CD1c-positive myeloid dendritic cell (primary cell): ENCODE results near the gene LCOR.
"Not testable (repeated sequence)": the region's sequence is repeated elsewhere in the genome, so short reads cannot be mapped to it uniquely, and the experiment has no call there.

Source experiments
- DNase-seq: peaks from one replicate; pipeline ENCODE4 v3.0.0-alpha.2; 2016; ENCODE audit errors: extremely low spot score

The LCOR gene

DNA sequence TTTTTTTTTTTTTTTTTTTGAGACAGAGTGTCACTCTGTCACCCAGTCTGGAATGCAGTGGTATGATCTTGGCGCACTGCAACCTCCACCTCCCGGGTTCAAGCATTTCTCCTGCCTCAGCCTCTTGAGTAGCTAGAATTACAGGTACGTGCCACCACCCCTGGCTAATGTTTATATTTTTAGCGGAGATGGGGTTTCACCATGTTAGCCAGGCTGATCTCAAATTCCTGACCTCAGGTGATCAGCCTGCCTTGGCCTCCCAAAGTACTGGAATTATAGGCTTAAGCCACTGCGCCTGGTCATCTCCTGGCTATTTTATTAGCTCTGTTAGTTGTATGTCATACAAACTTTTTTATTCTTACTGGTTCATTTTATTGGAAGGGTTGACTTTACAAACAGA, 103.0 kb downstream of the LCOR start:
- no peak for DNase-seq

DNA sequence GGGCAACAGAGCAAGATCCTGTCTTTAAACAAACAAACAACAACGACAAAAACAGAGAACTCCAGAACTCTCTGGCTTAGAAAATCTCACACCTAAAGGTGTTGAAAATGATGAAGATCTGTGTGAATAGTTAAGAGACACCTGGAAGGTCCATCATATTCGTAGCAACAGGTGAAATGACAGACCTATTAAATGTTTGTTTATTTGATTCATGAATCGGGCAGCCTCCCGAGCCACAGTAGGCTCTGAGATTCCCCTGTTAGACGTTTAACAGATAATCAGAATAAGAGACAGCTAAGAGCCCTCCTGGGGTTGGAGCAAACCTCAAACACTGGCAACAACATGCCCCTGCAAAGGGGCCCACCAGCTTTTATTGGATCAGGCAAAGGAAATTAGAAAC, 103.7 kb downstream of the LCOR start:
- DNase-seq: no peak

DNA sequence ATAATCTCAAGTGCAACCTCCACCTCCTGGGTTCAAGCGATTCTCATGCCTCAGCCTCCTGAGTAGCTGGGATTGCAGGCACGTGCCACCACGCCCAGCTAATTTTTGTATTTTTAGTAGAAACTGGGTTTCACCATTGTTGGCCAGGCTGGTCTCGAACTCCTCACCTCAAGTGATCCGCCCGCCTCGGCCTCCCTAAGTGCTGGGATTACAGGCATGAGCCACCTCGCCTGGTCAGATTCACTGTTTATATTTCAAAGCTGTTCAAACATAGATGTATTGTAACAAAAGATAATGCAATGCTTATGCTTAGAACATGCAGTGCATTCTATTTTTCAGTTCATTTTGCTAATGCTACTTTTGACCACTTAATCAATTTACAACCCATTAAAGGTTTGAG, 111.1 kb downstream of the LCOR start:
- DNase-seq: not testable (repeated sequence)

- no peak for DNase-seq
These were observed 114.9 kb downstream of the LCOR start for GRCh38 chr10:96947036-96947435.

DNA sequence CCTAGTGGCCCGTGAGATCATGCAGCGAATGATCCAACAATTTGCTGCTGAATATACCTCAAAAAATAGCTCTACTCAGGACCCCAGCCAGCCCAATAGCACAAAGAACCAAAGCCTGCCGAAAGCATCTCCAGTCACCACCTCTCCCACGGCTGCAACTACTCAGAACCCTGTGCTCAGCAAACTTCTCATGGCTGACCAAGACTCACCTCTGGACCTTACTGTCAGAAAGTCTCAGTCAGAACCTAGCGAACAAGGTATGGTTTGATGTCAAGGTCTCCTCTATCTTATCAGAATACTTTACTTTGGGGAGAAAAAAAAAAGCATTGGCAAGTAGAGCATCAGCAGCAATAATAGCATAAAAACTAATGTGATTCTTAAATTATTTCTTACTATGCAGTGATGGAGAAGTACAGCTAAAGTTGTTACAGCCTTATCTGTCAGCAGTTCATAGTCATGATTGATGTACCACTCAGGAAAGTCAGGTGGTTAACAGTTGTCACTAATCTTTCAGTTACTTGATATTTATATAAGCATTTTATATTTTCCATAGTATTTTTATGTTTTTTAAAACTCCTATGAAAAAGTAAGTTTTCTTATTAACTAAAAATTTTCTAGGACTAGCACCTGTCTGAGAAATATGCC, 117.1 kb downstream of the LCOR start:
- no peak for DNase-seq

- no peak for DNase-seq
These were observed 119.9 kb downstream of the LCOR start for GRCh38 chr10:96951954-96952353.

DNA sequence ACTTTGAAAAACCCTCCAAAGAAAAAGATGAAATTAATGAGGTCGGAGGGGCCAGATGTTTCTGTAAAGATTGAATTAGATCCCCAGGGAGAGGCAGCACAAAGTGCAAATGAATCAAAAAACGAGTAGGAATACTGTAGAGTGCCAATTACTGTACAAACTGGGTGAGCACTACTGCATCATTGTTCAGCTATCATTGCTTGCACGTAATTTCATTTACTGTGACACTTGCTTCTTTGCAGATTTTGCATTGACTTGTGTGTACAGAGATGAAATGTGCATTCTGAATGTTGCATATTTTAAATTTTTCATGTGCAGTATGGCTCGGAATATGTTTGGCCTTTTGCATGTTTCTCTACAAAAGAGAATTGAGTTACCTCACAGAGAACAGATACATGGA, 123.7 kb downstream of the LCOR start:
- no peak for DNase-seq

DNA sequence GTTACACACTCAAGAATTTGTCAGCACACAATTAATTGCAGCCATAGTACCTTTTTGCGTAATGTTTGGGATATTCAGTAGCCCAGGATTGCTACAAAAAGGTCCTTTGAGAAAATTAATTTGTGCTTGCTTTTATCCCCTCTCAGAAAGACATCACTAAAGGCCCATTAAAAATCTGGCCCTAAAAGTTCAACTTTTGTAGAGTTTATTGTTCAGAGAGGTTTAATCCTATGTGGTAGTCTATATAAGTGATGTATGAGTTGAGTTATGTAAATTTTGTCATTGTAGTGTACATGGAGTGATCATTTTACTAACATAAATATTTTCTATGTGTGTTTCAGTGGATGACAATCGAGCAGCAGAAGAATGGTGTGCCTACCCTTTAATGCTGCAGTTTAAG, 126.0 kb downstream of the LCOR start:
- DNase-seq: no peak

- DNase-seq: no peak
These were observed 127.6 kb downstream of the LCOR start for GRCh38 chr10:96959733-96960132.

DNA sequence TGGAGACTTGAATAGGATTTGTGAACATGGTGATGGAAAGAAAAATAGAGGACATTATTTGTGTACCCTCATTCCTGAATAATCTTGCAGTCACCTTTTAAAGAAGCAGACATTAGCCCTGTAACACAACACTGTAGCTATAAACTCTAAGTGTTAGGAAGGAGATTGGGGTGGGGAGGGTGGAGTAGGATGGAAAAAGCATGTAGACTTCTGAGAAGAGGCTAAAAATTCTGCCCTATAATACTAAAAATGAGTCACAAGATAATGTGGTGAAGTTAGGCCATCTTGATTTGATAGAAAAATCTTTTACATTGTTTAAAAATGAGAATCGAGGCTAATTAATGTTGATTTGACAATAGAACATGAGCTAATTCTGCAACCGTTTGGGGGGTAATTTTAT, 128.8 kb downstream of the LCOR start:
- DNase-seq: no peak

DNA sequence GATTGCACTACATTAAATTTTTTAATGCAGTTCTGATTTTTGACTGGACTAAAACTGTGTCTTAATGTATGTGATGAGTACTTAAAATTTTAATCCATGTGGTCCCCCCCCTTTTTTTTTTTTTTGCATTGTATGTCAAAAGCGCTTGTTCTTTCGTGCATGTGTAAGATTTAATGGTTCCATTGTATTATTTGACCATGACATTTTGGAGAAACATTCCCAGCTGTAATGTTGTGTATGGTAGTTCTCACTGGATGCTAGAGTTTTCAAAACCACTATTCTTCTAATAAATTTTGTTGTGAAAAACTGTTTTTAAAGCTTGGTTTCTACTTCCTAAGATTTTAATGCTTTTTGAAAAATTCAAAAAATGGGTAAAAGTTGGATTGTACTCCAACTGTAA, 132.0 kb downstream of the LCOR start:
- no peak for DNase-seq

GRCh38 chr10:96967847-96968246, 135.7 kb downstream of the LCOR start:
- DNase-seq: no peak

- DNase-seq: no peak
These were observed 136.8 kb downstream of the LCOR start for GRCh38 chr10:96968682-96969423.

- no peak for DNase-seq
These were observed 139.2 kb downstream of the LCOR start for GRCh38 chr10:96971324-96971723.

- no peak for DNase-seq
These were observed 140.2 kb downstream of the LCOR start for GRCh38 chr10:96972264-96972663.

DNA sequence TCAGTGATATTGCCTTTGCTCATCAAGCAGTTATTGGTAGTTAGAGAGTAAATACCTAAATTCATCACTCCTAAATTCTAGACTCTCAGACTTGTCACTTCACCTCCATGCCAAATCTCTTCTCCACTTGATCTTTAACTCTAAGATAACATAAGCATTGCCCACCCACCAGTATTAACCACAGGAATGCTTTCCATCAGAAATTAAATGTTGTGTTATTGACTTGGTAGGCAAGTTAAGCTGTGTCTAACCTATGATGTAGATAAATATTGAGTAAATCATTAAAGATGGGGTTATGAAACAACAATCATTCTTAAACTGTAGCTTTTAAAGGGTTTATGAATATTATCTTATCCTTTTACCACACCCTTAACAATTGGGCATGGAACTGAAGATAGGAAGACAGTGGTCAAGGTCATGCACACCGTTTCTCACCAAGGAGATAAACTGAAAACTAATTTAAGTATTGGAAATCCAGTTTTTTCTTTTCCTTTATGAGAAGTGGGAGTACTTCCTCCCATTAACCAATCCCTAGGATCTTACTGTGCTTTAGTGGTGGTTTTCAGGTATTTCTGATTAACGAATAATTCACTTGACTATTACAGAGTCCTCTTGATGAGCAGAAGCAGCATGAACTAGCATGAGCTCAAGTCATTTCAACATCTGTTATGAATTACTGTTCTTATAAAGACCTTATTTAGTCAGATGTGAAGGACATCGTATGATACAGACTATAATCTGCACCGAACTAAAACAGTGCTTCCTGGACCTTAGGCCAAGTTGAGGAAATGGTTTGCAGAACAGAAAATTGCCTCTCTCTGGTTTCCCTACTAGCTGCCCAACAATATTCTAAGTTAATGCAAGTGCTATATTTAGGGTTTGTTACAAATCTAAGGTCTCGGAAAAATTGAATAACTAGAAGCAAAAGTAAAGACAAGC, 142.0 kb downstream of the LCOR start:
- DNase-seq: peak; percentile 23

DNA sequence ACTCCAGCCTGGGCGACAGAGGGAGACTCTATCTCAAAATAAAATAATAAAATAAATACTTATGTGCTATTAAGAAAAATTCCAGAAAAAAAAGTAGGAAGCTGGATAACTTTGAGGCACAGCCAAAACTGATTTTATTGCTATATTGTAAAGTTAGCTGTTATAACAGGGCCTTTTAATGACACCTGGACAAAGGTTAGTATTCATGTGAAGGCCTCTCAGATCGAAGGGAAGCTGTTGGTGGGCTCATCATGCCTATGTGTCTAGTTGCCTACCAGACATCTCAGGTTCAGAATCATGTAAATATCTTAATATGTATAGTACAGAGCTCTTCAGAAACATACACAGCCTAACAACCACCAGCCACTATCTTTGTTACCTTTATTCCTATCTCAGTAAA, 143.0 kb downstream of the LCOR start:
- DNase-seq: no peak

DNA sequence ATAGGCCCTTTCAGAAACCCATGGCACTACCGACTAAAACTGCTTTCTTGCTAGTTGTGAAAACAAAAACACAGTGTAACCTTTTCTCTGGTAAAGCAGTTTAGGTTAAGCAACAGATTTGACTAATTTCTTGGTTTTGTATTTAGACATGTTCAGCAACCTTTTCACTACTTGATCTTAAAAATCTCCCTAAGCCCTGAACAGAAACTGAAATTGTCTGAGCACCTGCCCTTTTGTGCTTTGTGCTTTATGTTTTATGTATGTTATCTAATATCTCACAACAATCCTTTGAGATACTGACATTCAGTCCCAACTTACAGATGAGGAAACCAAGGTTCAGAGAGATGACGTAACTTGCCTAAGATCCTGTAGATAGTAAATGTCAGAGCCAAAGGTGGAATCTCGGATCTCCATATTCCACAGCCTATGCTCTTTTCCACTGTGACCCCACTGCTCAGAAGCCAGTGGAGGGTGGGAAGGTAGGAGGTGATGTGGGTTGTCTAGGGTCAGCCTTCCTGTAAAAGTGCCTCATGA, 146.6 kb downstream of the LCOR start:
- no peak for DNase-seq

GRCh38 chr10:96982149-96982930, 150.2 kb downstream of the LCOR start:
- no peak for DNase-seq

DNA sequence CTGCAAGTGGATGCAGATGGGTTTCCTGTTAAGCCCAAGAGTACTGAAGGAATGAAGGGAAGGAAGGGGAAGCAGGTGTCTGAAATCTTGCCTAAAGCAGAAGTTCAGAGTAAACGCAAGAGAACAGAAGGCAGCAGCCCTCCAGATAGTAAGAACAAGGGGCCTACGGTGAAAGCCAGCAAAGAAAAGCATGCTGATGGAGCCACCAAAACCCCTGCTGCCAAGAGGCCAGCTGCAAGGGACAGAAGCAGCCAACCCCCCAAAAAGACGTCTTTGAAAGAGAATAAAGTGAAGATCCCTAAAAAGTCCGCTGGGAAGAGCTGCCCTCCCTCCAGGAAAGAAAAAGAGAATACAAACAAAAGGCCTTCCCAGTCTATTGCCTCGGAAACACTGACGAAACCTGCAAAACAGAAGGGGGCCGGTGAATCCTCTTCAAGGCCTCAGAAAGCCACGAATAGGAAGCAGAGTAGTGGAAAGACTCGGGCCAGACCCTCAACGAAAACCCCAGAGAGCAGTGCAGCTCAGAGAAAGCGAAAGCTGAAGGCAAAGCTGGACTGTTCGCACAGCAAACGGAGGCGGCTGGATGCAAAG, 152.5 kb downstream of the LCOR start:
- DNase-seq: no peak

DNA sequence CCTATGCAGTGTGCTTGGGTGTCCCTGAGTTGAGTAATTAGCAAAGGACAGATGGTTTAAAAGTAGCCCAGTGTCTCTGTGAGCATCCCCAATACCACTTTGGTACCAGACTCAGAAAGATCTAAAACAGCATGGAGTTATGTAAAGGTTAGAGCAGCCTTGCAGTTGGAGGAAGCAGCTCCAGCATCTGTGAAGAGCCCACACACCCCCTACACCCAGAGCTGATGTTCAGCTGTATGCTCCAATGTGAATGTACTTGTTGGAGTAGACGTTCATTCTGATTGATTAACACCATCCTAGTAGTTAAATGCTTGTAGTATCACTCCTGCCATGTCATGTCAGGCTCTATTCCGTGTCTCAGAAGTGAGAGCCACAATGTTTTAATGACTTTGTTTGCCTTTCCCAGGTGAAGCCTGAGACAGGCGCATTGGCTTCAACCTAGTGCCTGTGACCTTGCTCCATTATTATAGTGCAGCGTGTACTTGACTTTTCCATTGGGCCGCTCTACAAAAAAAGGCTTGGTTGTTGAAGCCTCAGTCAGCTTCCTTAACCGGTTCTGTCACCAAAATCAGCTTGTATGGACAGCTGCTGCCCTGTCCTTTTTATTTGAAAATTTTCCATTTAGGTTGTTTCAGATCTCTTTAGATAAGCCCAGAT, 154.2 kb downstream of the LCOR start:
- DNase-seq: no peak
